Activated CD8-positive, alpha-beta memory T cell treated with anti-CD3 and anti-CD28 coated beads, Interleukin-2, amount 10 ng/mL, durations not matched to agents 7 days and 5 days (primary cell): ENCODE results near the gene ANKRD10. TPM values are rescaled to one million over a fixed set of nuclear protein-coding genes. Genes with fewer than 3 reads are reported as not detected.

Source experiments
- ATAC-seq: fragments of 150-1000 bp; cut with Tn5 transposase; one replicate; pipeline ENCODE4 v1.10.0; 2021; ENCODE audit warnings: moderate library complexity
- CTCF ChIA-PET: fragments of 350-600 bp; sonication (Branson Sonifier 250); formaldehyde crosslinking; loops from one replicate; lab custom pipeline; 2021; ENCODE audit warnings: antibody characterized with exemption; lab: Charles Lee
- DNase-seq: peaks from one replicate; pipeline ENCODE4 v3.0.0-alpha.2; 2020
- H3K27ac Mint-ChIP-seq: one replicate; pipeline ENCODE4 v1.8.0; 2021; ENCODE audit warnings: mild to moderate bottlenecking, mixed read lengths
- H3K27me3 Mint-ChIP-seq: one replicate; pipeline ENCODE4 v1.8.0; 2021; ENCODE audit warnings: mixed read lengths
- H3K36me3 Mint-ChIP-seq: one replicate; pipeline ENCODE4 v1.8.0; 2021; ENCODE audit warnings: mild to moderate bottlenecking, mixed read lengths
- H3K4me1 Mint-ChIP-seq: one replicate; pipeline ENCODE4 v1.8.0; 2021; ENCODE audit warnings: mixed read lengths
- H3K4me3 Mint-ChIP-seq: one replicate; pipeline ENCODE4 v1.8.0; 2021; ENCODE audit warnings: mild to moderate bottlenecking, moderate library complexity, mixed read lengths
- H3K9me3 Mint-ChIP-seq: one replicate; pipeline ENCODE4 v1.8.0; 2022; ENCODE audit warnings: low read depth, mixed read lengths
- total RNA-seq, 2 experiments: library from RNA; stranded (reverse); gene quantifications; one replicate each; pipeline ENCODE4 v1.2.3, GENCODE V29; 2021

ANKRD10 gene
- total RNA-seq, 2 experiments from 2014 or later, result 120 to 143 TPM

DNA sequence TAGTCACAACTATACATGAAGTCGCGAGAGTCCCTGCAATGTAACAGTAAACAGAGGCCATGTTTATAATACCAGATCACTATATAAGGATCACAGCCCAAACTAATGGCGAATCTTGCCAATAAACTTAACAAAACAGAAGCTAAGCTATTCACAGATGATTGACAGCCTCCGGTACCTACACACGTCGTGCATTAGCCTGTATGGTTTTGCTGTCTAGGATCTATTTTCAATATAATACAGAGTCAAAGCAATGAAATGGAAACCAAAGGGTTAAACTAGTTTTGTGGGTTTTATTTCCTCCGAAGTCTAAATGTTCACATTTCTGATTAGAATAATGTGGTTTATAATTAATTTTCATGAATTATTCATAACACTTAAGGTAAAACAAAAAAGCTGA lies 10.1 kb downstream of the ANKRD10 start:
- Mint-ChIP-seq H3K27ac (no peak overlapping the region), H3K4me3 (no peak overlapping the region), H3K4me1 (peaks cover 34% of the 10 kb centered on the region), H3K9me3 (no peaks in the 10 kb centered on the region), H3K27me3 (no peaks in the 10 kb centered on the region), H3K36me3 (peaks cover 49% of the 10 kb centered on the region)
- DNase-seq (no peak), ATAC-seq (no peak)
- CTCF ChIA-PET, result interaction anchor here (0.8 to 3.6 kb wide), 2 partner anchors 10 to 311 kb away, joined by 3 to 15 read pairs; partner anchors contain the start of gene ANKRD10

- H3K27me3 Mint-ChIP-seq, result no peaks in the 10 kb centered on the region
- DNase-seq (no peak), ATAC-seq (no peak)
- H3K4me3 Mint-ChIP-seq, result no peak overlapping the region
- no peaks in the 10 kb centered on the region for H3K9me3 Mint-ChIP-seq
- peaks cover 16% of the 10 kb centered on the region for H3K4me1 Mint-ChIP-seq
- no peak overlapping the region for H3K27ac Mint-ChIP-seq
- H3K36me3 Mint-ChIP-seq, result peaks cover 45% of the 10 kb centered on the region
- CTCF ChIA-PET, result interaction anchor here (1.0 kb wide), 1 partner anchor 13 kb away, joined by 3 read pairs; no protein-coding TSS in a partner anchor
These were observed 12.5 kb downstream of the ANKRD10 start for GRCh38 chr13:110902370-110902769.

DNA sequence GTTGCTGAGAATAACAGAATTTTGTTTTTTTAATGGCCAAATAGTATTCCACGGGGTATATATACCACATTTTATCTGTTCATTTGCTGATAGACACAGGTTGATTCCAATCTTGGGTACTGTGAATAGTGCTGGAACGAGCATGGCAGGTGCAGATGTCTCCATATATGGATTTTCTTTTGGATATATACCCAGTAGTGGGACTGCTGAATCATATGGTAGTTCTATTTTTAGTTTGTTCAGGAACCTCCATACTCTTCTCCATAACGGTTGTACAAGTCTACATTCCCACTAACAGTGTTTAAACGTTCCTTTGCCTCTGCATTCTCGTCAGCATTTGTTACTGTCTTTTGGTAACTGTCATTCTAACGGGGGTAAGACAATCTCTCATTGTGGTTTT lies 17.3 kb downstream of the ANKRD10 start:
- CTCF ChIA-PET, result no interaction called here
- Mint-ChIP-seq H3K27me3 (no peaks in the 10 kb centered on the region), H3K4me3 (no peak overlapping the region), H3K27ac (no peak overlapping the region), H3K9me3 (no peaks in the 10 kb centered on the region), H3K4me1 (peaks cover 4% of the 10 kb centered on the region), H3K36me3 (peaks cover 34% of the 10 kb centered on the region)
- DNase-seq (no peak), ATAC-seq (no peak)

DNA sequence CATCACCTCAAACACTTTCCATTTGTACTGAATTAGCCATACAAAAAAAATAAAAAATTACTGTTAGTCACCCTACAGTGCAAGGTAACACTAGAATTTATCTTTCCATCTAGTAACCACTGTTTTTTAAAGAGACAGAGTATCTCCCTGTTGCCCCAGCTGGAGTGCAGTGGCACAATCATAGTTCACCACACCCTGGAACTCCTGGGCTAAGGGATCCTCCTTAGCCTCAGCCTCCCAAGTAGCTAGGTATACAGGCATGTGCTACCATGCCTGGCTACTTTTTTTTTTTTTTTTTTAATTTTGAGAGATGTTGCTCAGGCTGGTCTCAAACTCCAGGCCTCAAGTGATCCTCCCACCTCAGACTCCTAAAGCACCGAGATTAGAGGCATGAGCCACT lies 17.9 kb downstream of the ANKRD10 start:
- no peak overlapping the region for H3K4me3 Mint-ChIP-seq
- H3K9me3 Mint-ChIP-seq, result no peaks in the 10 kb centered on the region
- H3K27me3 Mint-ChIP-seq, result no peaks in the 10 kb centered on the region
- ATAC-seq, result peak; percentile 36
- DNase-seq, result no peak
- H3K4me1 Mint-ChIP-seq, result peaks cover 4% of the 10 kb centered on the region
- H3K27ac Mint-ChIP-seq, result no peak overlapping the region
- peaks cover 36% of the 10 kb centered on the region for H3K36me3 Mint-ChIP-seq
- CTCF ChIA-PET, result no interaction called here

DNA sequence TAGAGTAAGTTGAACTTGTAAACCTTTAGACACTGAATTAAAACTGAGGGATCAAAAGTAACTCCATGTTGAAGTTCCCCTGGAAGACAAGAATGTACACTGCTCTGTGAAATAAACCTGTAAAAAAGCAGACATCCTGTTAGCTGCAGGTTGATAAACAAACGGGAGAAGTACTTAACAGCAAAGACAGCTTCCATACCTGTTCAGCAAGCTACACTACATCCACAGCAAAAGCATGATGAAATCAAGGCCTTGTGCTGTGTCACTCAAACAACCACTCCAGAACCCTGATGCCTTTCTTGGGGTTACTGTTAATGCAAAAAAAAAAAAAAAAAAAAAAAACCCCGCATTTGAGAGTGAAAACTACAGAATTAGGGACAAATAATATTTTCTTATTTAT lies 20.8 kb downstream of the ANKRD10 start:
- H3K9me3 Mint-ChIP-seq, result no peaks in the 10 kb centered on the region
- no peak for ATAC-seq
- H3K27ac Mint-ChIP-seq, result peak overlapping the region; percentile 6
- CTCF ChIA-PET, result interaction anchor here (0.6 to 1.2 kb wide), 3 partner anchors 20 to 1690 kb away, joined by 3 to 4 read pairs (median 3); no protein-coding TSS in a partner anchor
- no peak for DNase-seq
- peaks cover 3% of the 10 kb centered on the region for H3K4me1 Mint-ChIP-seq
- no peaks in the 10 kb centered on the region for H3K27me3 Mint-ChIP-seq
- H3K36me3 Mint-ChIP-seq, result peaks cover 28% of the 10 kb centered on the region
- H3K4me3 Mint-ChIP-seq, result no peak overlapping the region

GRCh38 chr13:110893571-110893970 lies 21.3 kb downstream of the ANKRD10 start:
- no peak for DNase-seq
- H3K4me1 Mint-ChIP-seq, result peaks cover 3% of the 10 kb centered on the region
- ATAC-seq, result no peak
- H3K9me3 Mint-ChIP-seq, result no peaks in the 10 kb centered on the region
- H3K27ac Mint-ChIP-seq, result peak overlapping the region; percentile 6
- CTCF ChIA-PET, result interaction anchor here (0.6 to 1.2 kb wide), 3 partner anchors 20 to 1691 kb away, joined by 3 to 4 read pairs (median 3); no protein-coding TSS in a partner anchor
- H3K4me3 Mint-ChIP-seq, result no peak overlapping the region
- H3K27me3 Mint-ChIP-seq, result no peaks in the 10 kb centered on the region
- peaks cover 28% of the 10 kb centered on the region for H3K36me3 Mint-ChIP-seq

DNA sequence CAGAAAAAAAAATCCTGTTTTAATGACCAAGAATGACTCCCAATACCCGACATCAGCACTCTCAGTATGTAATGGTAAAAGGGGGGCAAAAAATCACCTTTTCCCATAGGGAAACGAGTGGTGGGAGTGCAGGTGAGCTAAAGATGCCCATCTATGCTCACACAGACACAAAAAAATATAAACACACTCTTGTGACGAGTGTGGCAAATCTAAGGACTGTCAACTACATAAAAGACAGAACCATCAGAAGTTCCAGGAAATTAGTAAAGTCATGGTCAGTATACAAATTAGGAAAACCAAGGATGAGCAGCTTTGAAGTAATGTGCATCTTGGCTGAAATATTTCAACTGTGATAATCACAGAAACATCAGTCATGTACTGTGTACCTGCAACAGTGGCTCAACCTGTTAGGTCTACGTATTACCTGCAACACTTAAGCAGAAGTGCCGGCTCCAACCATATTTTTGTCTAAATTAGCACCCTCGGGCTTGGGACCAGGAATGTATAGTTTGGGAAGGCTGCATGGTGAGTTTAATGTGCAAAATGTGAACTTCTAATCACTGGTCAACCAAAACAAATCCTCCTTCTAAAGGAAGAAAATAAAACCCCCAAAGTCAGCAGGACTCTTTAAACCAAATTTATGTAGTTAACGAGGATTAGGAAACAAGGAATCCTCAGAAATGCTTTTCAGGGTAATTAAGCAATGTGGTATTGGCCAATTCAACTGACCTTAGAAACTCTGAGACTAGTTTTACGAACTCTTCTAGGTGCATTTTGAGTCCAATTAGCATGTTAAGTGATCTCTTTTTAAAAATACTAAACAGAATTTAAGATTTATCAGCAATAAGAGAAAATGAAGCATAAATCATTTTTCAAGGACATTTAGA lies 24.3 kb downstream of the ANKRD10 start:
- H3K36me3 Mint-ChIP-seq, result peaks cover 18% of the 10 kb centered on the region
- CTCF ChIA-PET, result no interaction called here
- no peak for ATAC-seq

DNA sequence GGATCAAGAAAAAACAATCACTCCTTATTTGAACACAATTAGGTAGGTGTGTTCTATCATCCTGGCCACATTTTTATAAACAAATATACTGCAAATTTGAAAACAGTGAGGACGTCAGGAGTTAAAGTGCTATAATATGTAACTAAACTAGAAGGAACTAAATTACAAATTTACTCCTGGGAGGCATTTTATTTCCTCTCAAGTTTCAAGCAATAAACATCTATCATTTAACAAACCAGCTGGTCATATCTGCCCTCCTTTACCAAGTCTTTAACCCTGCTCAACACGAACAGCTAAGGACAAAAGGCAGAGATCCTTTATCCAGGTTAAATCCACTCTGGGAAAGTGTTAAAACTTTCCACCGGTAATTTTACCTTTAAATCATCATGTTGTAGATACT lies 26.5 kb downstream of the ANKRD10 start:
- Mint-ChIP-seq H3K36me3 (peaks cover 15% of the 10 kb centered on the region), H3K4me3 (no peak overlapping the region), H3K27me3 (no peaks in the 10 kb centered on the region), H3K27ac (no peak overlapping the region), H3K9me3 (no peaks in the 10 kb centered on the region), H3K4me1 (peaks cover 16% of the 10 kb centered on the region)
- CTCF ChIA-PET, result no interaction called here
- DNase-seq, result no peak
- ATAC-seq, result no peak

More for the DNA sequence above, 24.3 kb downstream of the ANKRD10 start:
- Mint-ChIP-seq H3K4me1 (peaks cover 5% of the 10 kb centered on the region), H3K4me3 (no peak overlapping the region), H3K27me3 (no peaks in the 10 kb centered on the region), H3K27ac (no peak overlapping the region), H3K9me3 (no peaks in the 10 kb centered on the region)
- DNase-seq, result no peak

- Mint-ChIP-seq H3K27ac (no peak overlapping the region), H3K4me3 (no peak overlapping the region), H3K9me3 (no peaks in the 10 kb centered on the region), H3K27me3 (no peaks in the 10 kb centered on the region), H3K36me3 (peaks cover 10% of the 10 kb centered on the region), H3K4me1 (peaks cover 19% of the 10 kb centered on the region)
- no peak for ATAC-seq
- no peak for DNase-seq
- CTCF ChIA-PET, result interaction anchor here (1.7 kb wide), 1 partner anchor 26 kb away, joined by 4 read pairs; no protein-coding TSS in a partner anchor
These were observed 27.1 kb downstream of the ANKRD10 start for GRCh38 chr13:110887597-110888333.

GRCh38 chr13:110886870-110887596 lies 27.8 kb downstream of the ANKRD10 start:
- ATAC-seq, result no peak
- CTCF ChIA-PET, result interaction anchor here (1.7 kb wide), 1 partner anchor 26 kb away, joined by 4 read pairs; no protein-coding TSS in a partner anchor
- Mint-ChIP-seq H3K27ac (no peak overlapping the region), H3K9me3 (no peaks in the 10 kb centered on the region), H3K36me3 (peaks cover 5% of the 10 kb centered on the region), H3K4me1 (peaks cover 19% of the 10 kb centered on the region), H3K4me3 (no peak overlapping the region), H3K27me3 (no peaks in the 10 kb centered on the region)
- no peak for DNase-seq

DNA sequence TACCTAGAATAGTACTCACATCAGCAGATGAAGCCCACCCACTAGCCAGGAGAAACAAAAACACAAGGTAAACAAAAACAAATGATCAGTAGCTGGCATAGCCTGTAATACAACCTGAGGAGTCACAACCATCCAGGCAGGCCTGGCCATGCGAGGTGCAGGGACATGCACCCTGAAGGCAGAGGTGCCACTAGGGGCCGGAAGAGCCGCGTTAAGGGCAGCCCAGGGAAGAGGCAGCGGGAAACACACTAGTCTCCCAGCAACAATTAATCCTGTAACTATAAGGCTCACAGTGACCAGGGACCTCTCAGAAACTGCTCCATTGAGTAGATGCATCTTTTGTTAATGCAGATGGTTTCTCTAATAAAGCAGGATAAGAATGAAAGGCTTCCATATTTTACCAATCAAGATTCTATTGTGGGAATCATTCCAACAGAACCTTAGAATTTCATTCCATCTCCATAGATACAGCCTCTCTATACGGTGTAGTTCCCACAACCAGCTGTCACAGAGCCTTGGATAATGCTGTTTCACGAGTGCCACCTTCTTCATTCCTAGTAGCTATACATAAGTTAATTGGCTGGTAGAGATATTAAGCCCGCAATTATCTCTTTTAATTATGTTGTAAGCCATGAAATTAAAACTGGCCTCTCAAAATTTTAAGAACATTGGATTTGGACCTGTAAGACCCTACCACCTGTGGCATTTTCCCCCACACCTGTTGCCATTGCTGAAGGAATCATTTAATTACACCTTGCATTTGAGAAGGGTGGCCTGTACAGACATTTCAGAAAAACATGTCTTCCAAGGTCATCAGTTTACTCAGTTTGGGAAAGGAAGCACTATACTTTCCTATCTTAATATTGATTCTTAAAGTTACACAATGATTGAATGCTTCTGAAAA lies 28.7 kb downstream of the ANKRD10 start:
- peak; percentile 35 for ATAC-seq
- Mint-ChIP-seq H3K9me3 (no peaks in the 10 kb centered on the region), H3K27ac (no peak overlapping the region), H3K4me1 (peaks cover 19% of the 10 kb centered on the region), H3K36me3 (peaks cover 3% of the 10 kb centered on the region), H3K27me3 (no peaks in the 10 kb centered on the region), H3K4me3 (no peak overlapping the region)
- DNase-seq, result no peak
- CTCF ChIA-PET, result interaction anchor here (1.7 kb wide), 1 partner anchor 27 kb away, joined by 4 read pairs; no protein-coding TSS in a partner anchor

DNA sequence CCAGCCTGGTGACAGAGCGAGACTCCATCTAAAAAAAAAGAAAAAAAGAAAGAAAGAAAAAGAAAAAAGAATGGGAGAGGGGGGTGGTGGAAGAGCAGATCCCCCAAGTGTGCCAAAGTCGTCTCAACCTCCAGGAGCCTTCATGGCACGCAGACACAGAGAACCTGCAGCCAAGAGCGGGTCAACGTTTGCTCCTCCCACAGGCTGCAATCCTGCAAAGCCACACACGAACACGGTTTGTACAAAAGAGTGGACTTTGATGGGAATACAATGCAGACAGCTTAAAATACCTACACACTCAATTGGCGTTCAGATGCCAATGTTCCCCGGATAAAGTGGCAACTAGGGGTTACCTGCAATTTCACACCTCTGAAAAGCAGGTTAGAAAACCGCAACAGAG lies 29.4 kb downstream of the ANKRD10 start:
- Mint-ChIP-seq H3K27ac (no peak overlapping the region), H3K4me3 (no peak overlapping the region), H3K4me1 (peaks cover 19% of the 10 kb centered on the region), H3K27me3 (no peaks in the 10 kb centered on the region), H3K36me3 (peaks cover 1% of the 10 kb centered on the region), H3K9me3 (no peaks in the 10 kb centered on the region)
- CTCF ChIA-PET, result no interaction called here
- no peak for ATAC-seq
- no peak for DNase-seq
